GM21786 (cell line): ENCODE measurements around the gene TMCC2.
A peak's percentile ranks its signal among the peaks of the same experiment; 100 is the strongest.

ENCODE experiments used
- ATAC-seq: cut with Tn5 transposase; IDR thresholded peaks from one replicate; pipeline ENCODE4 v1.9.1; 2021; ENCODE audit not compliant: unreplicated experiment

Gene TMCC2

DNA sequence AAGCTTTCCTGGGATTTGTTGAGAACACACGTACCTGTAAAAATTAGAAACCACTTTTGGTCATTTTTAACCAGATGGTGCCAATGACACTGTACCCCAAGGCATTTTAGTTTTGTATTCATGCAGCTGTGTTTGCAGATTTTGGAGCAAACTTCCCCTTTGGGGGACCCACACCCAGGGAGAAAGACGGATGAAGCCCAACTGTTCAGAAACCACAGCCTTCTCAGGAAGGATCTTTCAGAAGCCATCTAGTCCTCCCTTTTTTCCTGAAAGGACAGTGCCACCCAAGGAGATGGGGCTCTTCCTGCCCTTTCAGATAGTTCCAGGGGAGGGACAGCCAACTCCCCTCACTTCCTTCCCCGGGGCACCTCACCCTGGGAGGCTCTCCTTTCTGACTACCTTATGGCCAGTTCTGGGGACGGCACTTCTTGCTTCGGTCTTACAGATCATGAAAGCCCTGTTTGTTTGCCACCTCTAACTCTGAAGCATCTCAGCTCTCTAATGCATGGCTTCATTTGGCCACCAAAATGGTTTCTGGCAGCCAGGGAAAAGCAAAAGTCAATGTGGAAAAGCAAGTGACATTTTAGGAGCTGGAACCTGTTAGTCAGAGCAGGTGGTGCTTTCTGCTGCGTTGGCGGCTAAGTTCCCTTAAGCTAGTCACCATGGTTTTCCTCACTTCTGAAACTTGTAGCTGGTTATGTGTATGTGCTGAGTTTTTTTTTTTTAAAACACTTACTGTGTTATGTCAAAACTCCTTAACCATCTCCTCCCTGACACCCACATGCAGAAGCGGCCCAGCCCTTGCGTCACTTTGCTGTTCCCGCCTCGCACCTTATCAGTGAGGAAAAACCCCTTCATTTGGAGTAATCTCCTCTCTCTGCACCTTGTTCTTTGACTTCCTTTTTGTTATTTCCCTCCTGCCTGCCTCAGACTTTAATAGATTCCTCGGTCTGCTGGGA lies 10.1 kb downstream of the TMCC2 start:
- ATAC-seq, result no peak

- ATAC-seq, result no peak
These were observed 11.3 kb downstream of the TMCC2 start for GRCh38 chr1:205239078-205239477.

GRCh38 chr1:205240118-205240517 lies 12.4 kb downstream of the TMCC2 start:
- no peak for ATAC-seq

DNA sequence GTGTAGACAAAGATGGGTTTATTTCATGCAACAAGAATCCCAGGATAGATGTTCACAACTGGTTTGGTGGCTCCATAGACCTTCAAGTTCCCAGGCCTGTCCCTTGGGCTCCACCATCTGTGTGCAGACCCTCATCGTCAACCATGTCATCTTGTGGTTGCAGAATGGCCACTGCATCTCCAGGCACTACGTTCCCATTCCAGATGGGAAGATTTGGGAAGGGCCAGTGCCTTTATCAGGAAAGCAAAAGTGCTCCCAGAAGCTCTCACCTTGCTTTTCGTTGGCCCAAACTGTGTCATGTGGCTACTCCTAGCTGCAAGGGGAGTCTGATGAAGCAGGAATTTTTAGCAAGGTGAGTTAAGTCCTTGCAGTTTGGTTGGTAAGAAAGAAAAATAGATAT lies 12.8 kb downstream of the TMCC2 start:
- ATAC-seq, result no peak

DNA sequence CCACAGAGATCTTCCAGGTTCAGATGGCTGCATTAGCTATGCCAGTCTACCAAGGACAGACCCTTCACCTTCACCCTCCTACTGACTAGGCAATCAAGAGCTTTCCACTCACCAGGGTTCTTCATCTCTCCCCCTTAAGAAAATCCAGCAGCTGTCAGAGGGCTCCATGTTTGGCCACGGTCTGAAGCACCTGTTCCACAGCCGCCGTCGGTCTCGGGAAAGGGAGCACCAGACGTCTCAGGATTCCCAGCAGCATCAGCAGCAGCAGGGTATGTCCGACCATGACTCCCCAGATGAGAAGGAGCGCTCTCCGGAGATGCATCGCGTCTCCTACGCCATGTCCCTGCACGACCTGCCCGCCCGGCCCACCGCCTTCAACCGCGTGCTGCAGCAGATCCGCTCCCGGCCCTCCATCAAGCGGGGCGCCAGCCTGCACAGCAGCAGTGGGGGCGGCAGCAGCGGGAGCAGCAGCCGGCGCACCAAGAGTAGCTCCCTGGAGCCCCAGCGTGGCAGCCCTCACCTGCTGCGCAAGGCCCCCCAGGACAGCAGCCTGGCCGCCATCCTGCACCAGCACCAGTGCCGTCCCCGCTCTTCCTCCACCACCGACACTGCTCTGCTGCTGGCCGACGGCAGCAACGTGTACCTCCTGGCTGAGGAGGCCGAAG lies 13.8 kb downstream of the TMCC2 start:
- no peak for ATAC-seq

GRCh38 chr1:205243350-205244191 lies 15.8 kb downstream of the TMCC2 start:
- ATAC-seq, result no peak

DNA sequence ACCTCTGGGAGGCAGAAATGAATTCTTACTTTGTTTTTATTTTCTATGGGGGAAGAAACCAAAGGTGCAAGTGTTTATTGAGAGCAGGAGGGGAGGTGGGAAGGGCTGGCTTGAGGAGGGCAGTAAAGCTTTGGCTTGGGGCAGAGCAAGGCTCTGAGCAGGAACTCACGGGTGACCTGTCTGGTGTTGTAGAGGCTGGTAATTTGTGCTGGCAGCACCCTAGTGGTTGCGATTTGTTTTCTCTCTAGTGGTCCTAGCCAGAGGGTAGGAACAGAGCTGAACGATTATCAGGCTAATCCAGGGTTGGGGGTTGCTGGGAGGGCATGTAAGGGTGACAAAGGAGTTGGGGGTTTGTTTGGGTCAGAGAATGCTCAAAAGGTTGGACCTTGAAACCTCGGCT lies 16.6 kb downstream of the TMCC2 start:
- ATAC-seq, result no peak

DNA sequence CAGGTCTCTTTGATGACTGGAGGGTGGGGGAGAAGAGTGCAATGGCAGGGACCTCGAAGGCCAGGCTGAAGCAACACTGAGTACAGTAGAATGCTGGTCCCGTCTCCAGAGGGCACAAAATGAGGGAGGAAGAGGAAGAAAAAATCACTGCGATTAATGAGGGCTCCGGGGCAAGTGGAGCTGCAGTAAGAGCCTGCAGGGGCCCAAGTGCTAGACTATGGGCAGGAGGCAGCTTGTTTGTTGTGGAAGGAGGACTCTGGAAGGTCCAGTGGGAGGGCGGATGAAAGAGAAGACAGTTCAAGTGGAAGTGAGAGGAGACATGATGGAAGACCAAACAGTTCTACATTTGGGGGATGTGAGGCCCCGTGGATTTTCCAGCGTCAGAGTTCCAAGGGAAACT lies 17.4 kb downstream of the TMCC2 start:
- ATAC-seq, result no peak

DNA sequence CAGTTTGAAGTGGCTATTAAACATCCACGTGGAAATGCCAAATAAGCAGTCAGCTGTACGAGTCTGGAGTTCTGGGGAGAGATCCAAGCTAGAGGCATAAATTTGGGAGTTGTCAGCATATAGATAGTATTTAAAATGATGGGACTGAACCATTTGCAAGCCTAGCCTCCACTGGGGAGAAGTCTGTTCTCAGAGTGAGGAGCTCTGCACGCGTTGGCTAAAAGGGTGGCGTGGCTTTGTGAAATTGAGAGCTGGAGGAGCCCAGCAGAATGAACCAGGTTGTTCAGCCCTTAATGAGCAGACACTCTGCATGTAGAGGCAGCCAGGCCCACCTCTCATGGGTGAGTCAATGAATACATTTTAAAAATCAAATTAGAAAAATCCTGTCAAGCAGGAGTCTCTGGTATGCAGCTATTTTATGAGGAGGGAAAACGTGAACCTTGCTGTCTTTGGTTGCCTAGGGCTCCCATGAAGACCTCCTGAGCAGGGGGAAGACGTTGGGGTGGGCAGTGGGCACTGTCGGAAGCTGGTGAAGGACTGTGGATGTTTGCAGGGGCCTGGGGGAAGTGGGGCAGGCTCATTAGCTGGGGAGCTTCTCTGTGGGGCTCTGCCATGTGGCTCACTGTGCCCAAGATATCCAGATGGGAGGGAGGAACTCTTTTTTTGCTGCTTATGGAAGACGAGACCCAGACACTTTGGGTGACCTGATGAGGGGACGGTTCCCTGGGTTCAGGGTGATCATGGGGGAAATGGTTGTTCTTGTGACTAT lies 18.8 kb downstream of the TMCC2 start:
- ATAC-seq, result no peak

DNA sequence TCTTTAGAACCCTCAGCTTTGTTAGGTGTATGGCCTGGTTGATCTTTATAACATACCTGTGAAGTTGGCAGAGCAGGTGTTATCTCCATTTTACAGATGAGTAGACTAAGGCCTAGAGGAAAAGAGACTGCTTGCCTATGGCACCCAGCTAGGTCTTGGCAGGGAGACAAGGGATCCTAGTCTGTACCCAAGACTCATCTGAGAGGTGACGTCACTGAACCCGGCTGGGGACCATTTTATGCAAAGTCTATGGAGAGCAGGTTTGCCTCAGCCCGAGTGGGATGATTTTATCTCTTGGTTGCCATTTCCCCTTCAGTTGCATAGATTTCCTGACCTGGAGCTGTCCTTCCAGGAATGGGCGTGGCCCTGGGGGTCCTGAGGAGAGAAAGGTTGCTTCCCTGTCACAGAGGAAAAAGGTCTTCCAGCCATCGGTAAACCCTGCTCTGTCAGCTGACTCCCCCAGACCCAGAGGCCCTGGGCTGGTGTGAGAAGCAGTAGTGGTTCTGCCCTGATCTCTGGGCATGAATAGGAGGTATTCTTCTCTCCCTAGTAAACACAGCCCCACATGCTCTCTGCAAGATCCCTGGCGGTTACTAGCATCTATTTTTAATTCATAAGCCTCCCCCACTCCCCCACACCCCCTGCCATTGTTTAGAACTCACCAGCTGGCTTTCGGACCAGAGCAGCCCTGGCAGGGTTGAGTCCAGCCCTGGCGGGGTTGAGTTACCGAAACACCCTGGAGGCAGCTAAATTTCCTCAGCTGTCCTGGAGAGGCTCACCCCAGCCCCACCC lies 19.6 kb downstream of the TMCC2 start:
- no peak for ATAC-seq

DNA sequence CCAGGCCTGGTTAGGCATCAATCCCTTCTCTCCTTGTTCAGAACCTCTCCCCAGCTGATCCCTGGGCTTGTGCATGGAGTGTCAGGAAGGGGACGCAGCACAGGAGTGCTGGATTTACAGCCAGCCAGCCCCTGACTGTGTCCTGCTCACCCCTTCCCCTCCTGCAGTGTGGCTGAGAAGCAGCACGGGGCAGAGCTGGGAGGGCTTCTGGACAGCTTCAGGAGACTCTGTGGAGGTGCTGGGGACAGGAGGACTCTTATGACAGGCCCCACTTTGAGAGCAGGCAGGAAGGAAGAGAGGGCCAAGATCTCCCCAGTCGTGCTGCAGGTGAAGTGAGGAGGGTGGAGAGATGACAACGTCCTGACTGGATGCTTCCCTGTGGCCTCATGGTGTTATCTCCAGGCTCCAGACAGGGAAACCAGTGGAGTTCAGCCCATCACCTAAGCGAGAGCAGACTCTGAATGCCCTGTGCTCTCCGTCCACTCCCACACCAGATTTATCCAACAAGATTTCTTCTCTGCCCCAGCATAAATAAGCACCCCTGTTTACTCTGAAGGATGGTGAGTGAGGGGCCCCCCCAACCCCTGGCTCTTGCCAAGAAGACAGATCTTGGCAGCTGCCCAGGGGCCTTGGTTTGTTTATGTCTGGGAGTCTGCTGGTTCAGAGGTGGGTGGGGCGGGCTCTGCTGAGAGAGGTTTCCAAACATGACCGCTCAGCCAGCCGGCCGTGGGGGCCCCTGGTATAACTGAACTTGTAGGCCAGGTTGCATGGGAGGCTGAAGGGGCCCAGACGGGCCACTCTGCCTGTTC lies 21.3 kb downstream of the TMCC2 start:
- ATAC-seq, result no peak

DNA sequence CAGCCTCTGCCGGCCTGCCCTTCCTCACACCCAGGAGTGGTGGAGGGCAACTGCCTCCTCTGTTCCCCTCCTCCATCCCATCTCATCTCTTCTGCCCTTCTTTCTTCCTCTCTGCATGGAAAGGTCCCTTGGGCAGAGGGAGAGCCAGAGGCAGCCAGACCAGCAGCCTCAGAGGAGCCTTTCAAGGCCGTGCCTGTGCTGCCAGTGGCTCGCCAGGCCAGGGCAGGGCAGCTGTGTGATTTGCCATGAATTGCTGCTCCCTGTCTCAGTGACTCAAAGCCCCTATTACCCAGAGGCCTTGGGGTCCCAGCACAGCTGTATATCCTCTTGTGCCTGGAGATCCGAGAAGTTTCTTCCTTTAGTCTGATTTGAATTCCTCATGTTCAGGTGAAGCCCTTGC lies 21.9 kb downstream of the TMCC2 start:
- no peak for ATAC-seq

DNA sequence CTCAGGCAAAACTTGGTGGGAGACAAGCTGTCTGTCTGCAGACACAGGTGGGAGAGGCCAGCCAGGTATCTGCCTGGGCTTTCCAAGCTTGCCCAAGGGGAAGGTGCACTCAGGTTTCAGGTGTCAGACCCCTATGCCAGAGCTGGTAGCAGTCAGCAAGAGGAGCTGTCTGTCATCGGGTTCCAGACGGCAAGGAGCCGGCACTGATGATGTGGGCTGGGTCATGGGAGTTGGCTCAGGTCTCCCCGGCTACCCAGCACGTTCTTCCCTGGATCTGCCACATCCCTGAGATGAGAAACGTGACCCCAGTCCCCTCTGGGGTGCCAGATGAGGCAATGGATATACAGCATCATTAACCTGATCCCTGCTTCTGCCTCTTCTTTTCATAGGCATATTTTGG lies 23.0 kb downstream of the TMCC2 start:
- ATAC-seq, result no peak

- ATAC-seq, result no peak
These were observed 23.8 kb downstream of the TMCC2 start for GRCh38 chr1:205251576-205251975.

- ATAC-seq, result peak; percentile 69
These were observed 28.4 kb downstream of the TMCC2 start for GRCh38 chr1:205255941-205256780.

DNA sequence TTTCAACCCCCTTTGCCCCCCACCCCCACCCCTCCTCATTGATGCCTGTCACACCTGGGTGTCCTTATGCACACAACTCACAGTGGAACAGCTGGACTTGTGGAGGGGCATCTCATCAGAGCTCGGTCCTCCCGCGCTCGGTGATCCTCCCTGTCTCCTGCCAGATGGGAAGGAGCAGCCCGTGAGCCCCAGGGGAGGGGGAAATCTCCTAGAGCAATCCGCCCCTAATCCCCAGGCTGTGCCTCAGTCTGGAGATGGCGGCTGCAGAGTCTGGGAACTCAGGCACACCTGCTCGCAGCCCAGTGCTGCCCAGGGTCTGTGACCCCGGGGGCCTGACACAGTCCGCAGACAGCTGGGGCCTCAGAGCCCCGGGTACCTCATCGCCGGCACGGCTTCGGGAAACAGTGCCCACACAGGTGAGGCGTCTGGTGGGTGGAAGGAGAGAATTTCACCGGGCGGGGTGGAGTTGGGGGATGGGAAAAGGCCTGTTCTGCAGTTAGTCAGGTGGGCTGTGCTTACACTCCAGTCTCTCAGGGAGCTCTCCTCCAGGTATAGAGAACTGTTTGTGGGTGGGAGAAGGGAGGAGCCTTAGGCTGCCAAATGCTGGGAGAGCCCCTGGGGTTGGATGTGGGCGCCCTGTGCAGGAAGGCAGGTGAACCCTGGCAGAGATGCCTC lies 29.3 kb downstream of the TMCC2 start:
- no peak for ATAC-seq

DNA sequence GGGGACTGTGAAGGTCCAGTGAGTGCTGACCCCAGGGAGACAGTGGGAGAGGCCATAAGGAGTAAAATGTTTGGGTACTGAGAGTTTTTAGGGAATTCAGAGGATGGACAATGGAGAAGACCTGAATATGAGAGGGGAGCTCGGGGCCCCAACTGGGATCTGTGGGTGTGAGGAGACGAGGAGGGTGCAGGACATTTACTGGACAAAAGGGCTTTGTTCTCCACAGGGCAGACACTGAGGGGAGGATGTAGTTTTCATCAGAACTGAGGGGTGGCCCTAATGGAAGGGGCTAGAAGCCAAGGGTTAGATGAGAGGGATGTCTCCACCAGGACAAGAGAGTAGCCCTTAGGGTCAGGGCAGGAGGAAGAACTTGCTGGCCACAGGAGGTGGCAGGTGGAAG lies 30.0 kb downstream of the TMCC2 start:
- no peak for ATAC-seq

- ATAC-seq, result no peak
These were observed 30.5 kb downstream of the TMCC2 start for GRCh38 chr1:205258261-205258691.
